ENCODE results near the gene KIZ.

KIZ gene

GRCh38 chr20:21270806-21271205 lies 144.9 kb downstream of the KIZ start:
- CTCF ChIA-PET = no interaction called here
- POLR2A ChIA-PET = no interaction called here
- DNase-seq (ENCODE audit: low read depth, low spot score) = no peak
- TF ChIP-seq CTCF (IDR thresholded peaks at IDR 0.05; ENCODE audit: insufficient read depth, low read length, missing control alignments) = no peak
- H3K4me3 ChIP-seq (ENCODE audit: low read depth, low read length) = no peak overlapping the region

- no peak for TF ChIP-seq CTCF (IDR thresholded peaks at IDR 0.05; ENCODE audit: insufficient read depth, low read length, missing control alignments)
- H3K4me3 ChIP-seq (ENCODE audit: low read depth, low read length) = no peak overlapping the region
- ChIA-PET POLR2A (no interaction called here), CTCF (no interaction called here)
- DNase-seq (ENCODE audit: low read depth, low spot score) = peak; percentile 17
These were observed 146.4 kb downstream of the KIZ start for GRCh38 chr20:21272279-21272678.

GRCh38 chr20:21272679-21273078 lies 146.8 kb downstream of the KIZ start:
- DNase-seq (ENCODE audit: low read depth, low spot score) = no peak
- ChIA-PET CTCF (no interaction called here), POLR2A (no interaction called here)
- H3K4me3 ChIP-seq (ENCODE audit: low read depth, low read length) = no peak overlapping the region
- no peak for TF ChIP-seq CTCF (IDR thresholded peaks at IDR 0.05; ENCODE audit: insufficient read depth, low read length, missing control alignments)

GRCh38 chr20:21273755-21274386 lies 148.0 kb downstream of the KIZ start:
- no peak for DNase-seq (ENCODE audit: low read depth, low spot score)

GRCh38 chr20:21278829-21279228 lies 152.9 kb downstream of the KIZ start:
- no peak for DNase-seq (ENCODE audit: low read depth, low spot score)
- TF ChIP-seq CTCF (IDR thresholded peaks at IDR 0.05; ENCODE audit: insufficient read depth, low read length, missing control alignments) = no peak
- no peak overlapping the region for H3K4me3 ChIP-seq (ENCODE audit: low read depth, low read length)
- ChIA-PET POLR2A (no interaction called here), CTCF (no interaction called here)

More at GRCh38 chr20:21273755-21274386, 148.0 kb downstream of the KIZ start:
- TF ChIP-seq CTCF (IDR thresholded peaks at IDR 0.05; ENCODE audit: insufficient read depth, low read length, missing control alignments) = no peak
- ChIA-PET CTCF (no interaction called here), POLR2A (no interaction called here)
- no peak overlapping the region for H3K4me3 ChIP-seq (ENCODE audit: low read depth, low read length)

GRCh38 chr20:21279706-21280521 lies 154.0 kb downstream of the KIZ start:
- no peak for DNase-seq (ENCODE audit: low read depth, low spot score)

More at GRCh38 chr20:21279706-21280521, 154.0 kb downstream of the KIZ start:
- no peak overlapping the region for H3K4me3 ChIP-seq (ENCODE audit: low read depth, low read length)
- POLR2A ChIA-PET = no interaction called here
- CTCF ChIA-PET = no interaction called here
- no peak for TF ChIP-seq CTCF (IDR thresholded peaks at IDR 0.05; ENCODE audit: insufficient read depth, low read length, missing control alignments)
